NCI-H146 treated with DMSO at 0.1 percent for 48 hours (cell line): ENCODE data around the gene GAK.

ENCODE experiments used
- DNase-seq: peaks from one replicate; lab custom pipeline; 2025; ENCODE audit not compliant: unreplicated experiment; lab: John Stamatoyannopoulos, UW

GAK gene

DNA sequence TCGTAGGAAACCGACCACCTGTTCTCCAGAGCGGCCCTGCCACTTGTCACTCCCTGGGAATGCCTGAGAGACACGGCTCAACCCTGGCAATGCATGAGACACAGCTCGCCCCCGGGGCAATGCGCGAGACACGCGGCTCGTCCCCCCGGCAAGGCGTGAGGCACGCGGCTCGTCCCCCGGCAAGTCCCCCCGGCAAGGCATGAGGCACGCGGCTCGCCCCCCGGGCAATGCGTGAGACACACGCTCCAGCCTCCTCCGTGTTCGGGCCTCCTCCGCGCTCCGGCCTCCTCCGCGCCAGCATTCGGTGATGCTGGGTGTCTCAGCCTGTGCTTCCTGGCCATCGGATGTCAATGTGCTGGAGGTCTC, 78.7 kb downstream of the GAK start:
- DNase-seq = no peak

DNA sequence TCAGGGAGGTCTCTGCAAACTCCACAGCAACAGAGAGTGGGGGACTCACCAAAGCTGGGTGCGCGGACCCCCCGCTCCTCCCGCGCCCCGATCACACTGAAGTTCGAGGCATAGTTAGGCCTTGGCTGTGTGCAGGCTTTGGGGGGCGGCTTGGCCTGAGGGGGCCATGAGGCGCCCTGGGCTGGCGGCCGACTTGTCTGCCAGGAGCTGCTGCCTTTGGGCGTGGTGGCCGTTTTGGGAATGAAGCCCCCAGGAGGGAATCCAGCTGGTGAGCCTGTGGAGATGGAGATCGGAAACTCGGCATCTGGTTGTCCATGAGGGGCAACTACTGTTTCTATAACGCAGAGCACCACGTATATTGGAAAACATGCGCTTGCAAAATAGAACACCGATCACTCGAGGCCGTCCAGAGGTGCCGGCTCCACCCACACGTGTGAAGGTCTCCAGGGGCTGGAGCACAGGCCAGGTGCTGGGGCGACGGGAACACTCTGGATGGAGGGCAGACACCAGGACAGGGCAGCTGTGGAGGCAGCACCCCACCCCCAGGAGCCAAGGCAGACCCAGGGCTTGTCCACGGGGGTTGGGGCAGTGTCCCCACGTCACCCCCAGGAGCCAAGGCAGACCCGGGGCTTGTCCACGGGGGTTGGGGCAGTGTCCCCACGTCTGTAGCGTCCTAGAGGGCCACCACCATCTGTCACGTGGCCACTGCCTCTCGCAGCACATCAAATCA, 80.2 kb downstream of the GAK start:
- DNase-seq = no peak

DNA sequence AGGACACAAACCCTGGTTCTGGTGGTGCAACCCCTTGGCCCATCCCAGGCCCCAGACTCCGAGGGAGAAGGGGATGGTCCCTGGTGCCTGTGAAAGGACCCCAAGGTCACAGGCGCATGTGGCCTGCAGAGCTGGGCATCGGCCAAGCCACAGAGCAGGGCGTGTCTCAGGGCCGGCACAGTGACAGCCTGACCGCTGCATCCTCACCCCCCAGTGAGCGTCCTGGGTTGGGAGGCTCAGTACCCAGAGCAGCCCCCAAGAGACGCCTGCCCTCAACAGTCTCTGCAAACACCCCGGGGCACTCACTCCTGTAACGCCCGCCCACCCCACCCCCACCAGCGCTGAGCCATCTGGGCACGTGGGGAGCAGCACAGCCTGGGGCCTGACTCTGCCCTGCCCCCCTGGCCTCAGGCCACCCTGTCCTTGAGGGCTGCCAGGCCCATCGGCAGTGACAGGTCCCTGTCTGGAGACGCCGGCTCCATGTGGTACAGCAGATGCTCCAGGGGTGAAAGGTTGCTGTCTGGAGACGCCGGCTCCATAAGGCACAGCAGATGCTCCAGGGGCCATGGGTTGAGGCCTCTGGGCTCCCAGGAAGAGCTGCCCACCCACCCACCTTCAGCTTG, 81.7 kb downstream of the GAK start:
- no peak for DNase-seq

DNA sequence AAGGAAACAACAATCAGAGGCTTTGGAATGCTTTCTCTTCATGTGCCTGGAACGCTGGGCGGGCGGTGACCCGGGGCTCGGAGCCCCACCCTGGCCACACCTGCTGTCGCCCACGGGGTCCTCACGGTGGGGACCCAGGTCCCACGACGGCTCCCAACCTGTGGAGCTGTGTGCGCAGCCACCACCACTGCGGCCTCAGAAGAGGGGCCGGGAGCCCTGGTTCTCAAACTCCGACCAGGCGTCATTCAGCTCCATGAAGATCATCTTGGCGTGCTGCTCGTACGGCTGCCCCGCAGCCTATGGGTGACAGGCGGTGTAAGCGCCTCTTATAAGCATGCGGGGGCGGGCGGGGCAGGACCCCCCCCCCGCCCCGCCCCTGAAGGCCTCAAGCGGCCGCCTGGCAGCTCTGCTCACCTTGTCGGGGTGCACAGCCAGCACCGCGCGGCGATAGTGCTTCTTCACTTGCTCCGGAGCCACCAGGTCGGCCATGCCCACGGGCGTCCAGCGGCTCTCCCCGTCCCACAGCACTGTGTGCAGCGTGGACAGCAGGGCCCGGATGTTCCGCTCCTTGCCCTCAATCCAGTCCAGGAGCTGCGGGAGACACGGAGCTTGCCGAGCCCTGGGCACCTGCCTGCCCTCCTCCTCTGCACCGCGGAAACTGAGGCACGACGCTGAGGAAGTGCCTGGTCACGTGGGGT, 82.5 kb downstream of the GAK start:
- DNase-seq = no peak

DNA sequence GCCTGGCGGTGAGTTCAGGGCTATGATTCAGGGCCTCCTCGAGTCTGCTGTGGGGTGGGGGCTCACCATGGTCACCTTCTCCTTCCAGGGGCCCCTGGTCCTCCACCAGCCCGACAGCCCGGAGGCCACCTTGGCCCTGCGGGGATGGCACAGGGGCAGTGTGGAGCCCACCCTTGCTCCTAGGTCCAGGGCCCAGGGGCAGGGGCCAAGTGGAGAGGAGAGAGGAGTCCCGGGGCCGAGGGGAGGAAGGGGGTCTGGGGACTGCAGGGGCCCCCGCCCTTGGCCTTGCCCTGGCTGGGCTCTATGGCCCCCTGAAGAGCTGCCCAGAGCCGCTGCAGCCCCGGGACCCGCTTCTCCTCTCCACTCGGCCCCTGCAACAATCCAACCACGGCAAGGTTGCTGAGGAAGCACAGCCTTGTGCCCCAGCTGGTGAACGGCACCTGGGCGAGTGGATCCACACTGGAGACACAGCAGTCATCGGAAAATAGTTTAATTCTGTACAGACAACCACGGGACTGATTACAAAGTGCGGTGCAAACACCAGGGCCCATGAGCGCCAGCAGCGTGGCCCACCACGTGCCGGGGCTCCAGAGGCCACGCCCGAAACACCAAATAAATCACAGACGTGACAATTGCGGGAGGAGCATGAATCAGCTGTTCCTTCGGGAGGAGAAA, 83.2 kb downstream of the GAK start:
- DNase-seq = no peak

DNA sequence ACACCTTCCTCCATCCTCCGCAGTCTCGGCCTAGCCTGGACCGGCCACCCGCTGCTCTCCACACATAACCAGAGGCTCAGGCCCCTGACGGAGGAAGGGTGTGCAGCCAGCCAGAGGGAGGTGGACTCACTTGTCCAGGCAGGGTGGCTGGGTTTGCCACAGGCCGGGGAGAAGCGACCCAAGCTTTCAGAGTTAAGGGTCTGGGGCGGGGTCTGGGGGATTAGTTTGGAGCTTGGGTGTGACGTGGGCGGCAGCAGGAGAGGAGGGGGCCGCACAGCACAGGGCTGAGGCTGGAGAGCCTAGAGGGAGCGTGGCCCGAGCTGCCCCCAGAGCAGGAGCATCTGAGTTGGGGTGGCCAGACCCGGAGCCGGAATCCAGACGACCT, 83.8 kb downstream of the GAK start:
- DNase-seq = no peak

DNA sequence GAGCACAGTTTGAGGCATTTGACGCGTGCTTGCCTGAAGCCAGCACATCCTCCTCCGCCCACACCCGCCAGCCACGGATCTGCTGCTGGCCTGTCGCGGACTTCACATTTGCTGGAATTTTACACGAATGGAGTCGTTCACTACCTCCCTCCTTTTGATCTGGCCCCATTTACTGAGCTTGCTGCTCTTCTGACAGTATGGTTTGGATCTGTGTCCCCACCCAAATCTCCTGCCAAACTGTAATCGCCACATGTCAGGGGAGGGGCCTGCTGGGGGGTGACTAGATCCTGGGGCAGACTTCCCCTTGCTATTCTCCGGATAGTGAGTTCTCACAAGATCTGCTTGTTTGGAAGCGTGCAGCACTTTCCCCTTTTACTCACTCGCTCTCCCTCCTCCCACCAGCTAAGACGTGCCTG, 86.3 kb downstream of the GAK start:
- DNase-seq = no peak

DNA sequence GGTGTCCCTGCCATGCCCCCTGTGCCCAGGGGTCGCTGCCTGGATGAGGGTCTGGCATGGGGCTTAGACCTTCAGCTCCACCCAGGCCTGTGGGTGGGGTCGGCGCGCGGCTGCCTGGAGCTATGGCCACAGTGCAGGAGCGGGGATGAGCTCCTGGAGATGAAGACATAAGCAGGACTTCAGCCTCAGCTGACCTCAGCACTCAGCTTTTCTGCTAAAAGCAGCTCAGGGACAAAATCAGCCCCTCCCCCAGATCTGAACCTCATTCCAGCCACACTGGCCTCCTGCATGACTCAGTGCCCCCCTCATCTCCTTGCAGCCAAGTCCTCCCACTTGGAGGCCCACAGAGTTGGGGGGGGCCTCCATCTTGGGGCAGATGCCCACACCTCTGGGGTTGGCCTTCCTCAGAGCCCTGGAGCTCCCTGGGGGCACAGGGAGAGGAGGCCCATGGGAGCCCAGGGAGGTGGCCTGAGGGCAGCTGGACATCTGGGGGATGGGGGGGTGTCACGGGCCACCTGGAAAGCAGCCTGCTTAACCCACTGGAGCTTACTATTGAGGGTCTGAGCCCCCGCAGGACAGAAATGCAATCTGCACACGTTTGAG, 86.8 kb downstream of the GAK start:
- DNase-seq = no peak

DNA sequence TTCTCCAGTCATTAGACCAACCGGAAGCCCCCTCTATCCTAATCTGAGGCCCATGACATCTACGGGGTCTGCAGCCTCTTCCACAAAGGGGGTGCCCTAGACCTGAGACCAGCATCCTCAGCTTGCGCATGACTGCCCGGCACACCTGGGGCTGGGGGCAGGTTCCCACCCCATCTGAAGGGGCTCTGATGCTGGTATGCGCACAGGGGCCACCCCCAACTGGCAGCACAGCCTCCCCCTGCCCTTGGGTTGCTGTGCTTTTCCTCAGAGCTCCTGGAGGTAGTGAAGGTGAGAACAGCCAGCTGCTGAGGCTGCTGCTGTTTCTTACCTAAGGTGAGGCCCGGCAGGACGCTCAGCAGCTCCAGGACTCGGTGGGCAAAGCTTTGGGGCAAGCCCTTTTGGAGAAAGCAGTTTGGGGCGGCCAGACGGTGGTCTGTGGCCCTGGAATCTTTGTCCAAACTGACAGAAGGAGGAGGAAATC, 87.3 kb downstream of the GAK start:
- DNase-seq = no peak

DNA sequence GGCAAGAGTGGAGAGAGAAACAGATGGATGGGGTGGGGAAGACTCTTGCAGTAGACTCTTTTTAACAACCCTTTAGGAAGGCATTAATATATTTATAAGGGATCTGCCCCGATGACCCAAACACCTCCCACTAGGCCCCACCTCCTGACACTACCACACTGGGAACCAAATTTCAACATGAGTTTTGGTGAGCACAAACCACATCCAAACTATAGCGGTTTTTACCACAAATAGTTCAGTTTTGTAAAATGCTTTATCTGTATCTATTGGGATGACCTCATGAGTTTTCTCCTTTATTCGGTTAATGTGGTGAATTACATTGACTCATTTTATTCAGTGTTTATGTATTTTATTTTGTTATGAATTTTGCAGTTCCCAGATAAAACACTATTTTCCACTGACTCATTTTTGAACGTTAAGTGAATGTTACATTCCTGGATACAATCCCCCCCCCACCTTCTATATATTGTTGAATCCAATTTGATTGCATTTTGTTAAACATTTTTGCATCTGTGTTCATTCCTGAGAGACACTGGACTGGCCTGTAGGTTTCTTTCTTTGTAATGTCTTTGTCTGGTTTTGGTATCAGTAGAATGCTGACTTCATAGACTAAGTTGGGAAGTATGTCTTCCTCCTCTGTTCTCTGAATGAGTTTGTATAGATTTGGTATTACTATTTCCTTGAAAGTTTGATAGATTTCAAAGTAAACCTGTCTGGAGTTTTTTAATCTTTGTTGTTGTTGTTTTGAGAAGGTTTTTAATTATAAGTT, 92.3 kb downstream of the GAK start:
- DNase-seq = no peak

DNA sequence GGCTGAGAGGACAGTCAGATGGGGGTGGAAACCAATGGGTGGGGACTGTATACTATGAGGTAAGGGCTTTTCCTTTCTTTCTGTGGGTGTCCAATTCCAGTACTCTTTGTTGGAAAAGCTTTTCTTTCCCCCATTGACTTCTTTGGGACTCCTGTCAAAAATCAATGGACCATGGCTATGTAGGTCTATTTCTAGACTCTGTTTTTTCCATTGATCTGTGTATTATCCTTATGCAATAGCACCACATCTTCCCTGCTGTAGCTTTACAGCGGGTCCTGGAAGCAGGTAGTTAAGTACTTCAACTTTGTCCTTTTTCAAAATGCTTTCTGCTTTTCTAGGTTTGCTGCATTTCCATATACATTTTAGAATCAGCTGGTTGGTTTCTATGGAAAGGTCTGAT, 94.3 kb downstream of the GAK start:
- DNase-seq = no peak

DNA sequence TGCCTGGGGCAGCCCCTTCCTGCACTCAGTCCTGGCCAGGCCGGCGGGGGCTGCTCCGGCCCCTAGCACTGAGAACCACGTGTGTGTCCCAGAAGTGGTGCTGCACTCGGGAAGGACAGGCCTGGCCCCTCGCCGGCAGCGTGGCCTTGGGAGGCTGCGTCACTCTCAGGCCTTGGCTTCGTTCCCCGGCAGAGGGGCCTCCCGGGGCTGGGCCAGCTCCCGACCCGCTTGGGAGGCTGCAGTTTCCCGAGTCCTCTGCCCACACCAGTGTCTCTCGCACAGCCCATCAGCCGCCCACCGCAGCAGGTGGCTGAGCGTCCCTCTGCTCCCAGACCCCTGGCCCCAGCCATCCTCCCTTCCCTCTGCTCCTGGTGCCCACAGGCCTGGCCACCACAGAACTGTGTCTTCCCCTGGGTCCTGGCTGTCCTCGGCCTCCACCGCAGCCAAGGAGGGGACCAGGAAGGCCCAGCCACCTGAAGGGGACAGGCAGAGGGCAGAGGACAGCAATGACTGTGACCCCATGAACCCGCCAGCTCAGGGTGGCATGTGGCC, 95.3 kb downstream of the GAK start:
- DNase-seq = no peak

DNA sequence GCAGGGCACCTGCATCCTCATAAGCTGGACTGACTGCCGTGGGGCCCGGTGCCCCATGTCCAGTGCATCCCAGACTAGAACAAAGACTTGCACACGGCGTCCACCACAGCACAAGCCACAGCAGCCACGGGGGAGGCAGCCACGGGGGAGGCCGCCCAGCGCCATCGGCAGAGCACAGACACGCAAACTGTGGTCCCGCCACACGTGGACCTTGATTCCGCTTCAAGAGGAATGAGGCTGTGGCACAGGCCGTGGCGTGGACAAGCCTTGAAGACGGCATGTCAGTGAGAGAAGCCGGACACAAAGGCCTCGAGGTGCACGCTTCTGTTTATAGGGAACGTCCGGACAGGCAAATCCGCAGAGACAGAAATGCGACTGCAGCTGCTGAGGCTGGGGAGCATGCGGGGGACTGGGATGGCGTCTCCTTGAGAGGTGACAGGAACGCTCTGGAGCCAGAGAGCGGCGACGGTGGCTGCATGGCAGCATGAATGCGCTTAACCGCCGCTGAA, 96.1 kb downstream of the GAK start:
- DNase-seq = no peak

DNA sequence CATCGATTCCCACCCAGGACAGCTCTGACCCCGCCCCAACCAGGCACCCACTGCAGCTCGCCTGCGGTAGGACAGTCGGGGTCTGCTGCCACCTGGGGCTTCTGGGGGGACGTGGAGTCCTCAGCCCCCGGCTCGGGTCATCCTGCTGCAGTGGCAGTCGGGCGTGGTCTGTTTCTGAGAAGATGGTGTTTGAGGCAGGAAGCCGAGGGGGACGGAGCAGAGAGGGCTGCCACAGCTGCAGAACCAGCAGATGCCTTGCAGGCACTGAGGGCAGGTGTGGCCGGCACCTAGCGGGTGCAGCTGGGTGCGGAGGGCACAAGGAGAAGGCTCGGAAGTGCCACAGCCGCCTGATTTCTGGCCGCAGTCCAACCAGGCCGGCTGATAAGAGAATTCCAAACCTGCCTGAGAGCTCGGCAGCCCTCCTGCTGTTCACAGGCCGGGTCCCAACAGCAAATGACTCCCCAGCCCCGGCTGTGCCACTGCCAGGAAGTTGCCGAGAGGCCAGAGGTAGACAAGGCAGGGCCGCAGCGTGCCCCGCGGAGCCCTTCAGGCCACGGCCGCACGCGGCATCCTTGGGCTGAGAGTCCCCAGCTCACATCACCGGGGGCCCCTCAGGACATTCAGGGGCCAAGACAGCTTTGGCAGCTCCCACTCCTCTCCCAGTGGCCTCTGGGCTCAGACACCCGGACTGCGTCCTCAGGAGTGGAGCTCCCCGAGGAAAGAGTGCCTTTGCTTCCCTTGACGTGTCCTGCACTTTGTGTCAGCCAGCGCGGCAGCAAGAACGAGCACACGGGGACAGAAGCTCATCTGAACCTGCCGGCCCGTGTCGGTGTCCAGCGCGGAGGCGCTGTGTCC, 96.7 kb downstream of the GAK start:
- DNase-seq = peak; percentile 65

DNA sequence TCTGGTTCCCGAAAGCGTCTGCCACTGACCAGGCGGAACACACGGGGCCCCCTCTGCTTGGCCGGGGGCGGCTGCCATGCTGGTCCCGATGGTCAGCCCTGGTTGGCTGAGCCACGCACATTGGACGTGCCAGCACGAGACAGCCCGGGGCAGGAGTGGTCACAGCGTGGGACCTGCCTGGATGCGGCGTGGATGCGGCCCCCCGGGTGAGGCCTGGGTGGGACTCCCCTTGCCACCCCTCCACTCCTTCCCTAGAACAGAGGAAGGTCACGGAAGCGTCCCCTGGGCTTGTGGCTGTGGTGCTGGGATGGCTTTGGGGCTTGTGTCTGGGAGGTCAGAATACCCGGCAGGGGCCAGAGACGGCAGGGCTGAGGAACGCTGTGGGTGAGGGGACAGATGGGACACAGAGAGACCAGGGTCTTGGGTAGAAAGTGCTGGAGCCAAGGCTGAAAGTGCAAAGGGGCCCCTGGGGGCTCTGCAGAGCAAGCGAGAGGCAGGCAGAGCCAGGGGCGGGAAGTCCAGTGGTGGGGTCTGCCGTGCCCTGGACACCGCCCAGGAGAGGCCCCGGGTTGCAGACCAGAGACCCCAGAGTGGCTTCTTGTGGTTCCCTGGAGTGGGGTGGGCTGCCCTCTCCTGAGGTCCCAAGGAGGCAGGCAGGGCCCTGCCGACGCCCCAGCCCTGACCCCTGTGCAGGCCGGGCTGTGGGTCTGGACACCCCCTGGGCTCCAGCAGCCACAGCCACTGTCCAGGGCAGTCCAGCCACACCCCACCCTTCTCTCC, 97.6 kb downstream of the GAK start:
- DNase-seq = no peak

DNA sequence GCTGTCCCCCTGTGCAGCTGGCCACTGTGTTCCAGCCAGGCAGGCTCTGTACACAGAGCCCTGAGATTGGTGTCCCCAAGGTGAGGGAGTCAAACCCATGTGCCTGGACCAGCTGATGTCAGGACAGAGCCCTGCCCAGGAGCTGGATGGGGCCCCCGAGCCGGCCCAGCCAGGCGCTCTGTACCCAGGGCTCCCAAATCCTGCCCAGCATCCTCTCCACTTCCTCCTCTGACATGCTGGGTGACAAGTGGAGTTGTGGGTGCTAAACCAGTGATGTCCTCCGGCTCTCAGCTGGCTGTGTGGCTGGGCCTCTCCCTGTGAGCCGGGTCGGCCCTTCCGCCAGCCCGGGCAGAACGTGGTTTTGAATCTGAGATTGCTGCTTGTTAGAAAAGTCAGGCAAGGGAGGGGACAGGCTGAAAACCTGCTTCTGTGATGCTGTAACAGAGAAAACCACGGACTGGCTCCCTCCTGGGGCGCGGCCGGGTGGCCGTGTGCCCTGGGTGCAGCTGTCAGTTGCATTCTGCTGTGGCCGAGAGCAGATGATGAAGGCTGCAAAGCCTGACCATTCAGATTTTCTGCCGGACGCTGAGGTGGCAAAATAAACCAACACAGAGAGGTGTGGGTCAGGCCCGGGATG, 98.3 kb downstream of the GAK start:
- no peak for DNase-seq

DNA sequence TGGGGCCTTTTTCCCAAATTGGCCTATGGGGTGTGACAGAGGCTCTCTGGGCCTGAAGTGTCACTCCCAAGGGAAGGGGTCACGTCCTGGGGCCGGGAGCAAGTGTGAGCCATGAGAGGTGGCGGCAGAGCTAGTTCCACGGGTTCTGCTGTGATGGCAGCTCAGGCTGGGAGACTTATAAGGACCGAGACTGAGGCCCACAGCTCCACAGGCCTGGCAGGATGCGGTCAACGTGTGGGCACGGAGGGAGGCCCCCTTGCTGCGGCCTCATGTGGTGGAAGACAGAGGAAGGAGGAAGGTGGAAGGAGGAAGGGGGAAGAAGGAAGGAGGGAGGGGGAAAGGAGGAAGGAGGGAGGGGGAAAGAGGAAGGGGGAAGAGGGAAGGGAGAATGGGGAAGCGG, 99.0 kb downstream of the GAK start:
- DNase-seq = no peak

DNA sequence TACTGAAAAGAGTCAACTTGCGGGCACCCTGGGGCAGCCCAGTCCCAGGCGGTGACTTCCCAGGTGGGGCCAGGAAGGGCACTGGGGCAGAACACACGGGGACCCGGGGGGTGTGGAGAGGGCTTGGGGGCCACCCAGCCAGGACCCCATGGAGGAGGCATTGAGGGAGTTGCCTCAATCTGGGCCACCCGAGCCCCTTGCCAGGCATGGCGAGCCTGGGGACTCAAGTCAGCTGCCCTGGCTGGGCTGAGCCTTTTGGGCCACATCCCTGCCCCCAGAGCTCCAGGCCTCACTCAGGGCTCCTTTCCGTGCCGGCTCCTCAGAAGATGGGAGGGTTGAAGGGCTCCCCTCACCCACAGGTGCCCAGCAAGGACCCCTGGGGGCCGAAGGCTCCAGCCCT, 99.6 kb downstream of the GAK start:
- DNase-seq = no peak
